DND-41 (cell line): ENCODE data around the gene CC2D2A.

Source experiments
- ATAC-seq: fragments of 200-7000 bp; cut with Tn5 transposase; 3 replicates; pipeline ENCODE4 v1.9.1; 2021; ENCODE audit warnings: low read depth; ENCODE audit not compliant: insufficient read depth
- DNase-seq: peaks from one replicate; pipeline ENCODE4 v3.0.0-alpha.2; 2020
- H2AFZ ChIP-seq: 2 replicates; pipeline ENCODE4 v1.6.0; 2012; ENCODE audit warnings: low read depth, low read length
- H3K27ac ChIP-seq: 2 replicates; pipeline ENCODE4 v1.5.1; 2012; ENCODE audit warnings: low read length, inconsistent platforms
- H3K27me3 ChIP-seq: fragments of 200-600 bp; sonication (generic); 2 replicates; pipeline ENCODE4 v1.6.0; 2012; ENCODE audit warnings: low read length, mild to moderate bottlenecking, inconsistent platforms; ENCODE audit not compliant: insufficient read depth, poor library complexity
- H3K36me3 ChIP-seq: 2 replicates; pipeline ENCODE4 v1.5.1; 2012; ENCODE audit warnings: low read length, inconsistent platforms; ENCODE audit not compliant: insufficient read depth
- H3K4me1 ChIP-seq: 2 replicates; pipeline ENCODE4 v1.5.1; 2012; ENCODE audit warnings: mild to moderate bottlenecking, low read length; ENCODE audit not compliant: insufficient read depth
- H3K4me2 ChIP-seq: 2 replicates; pipeline ENCODE4 v1.6.0; 2012; ENCODE audit warnings: mild to moderate bottlenecking, moderate library complexity, low read length, inconsistent platforms; ENCODE audit not compliant: insufficient read depth
- H3K4me3 ChIP-seq, 2 experiments: fragments of 200-600 bp in 1 of 2; shearing (Covaris generic) in 1 of 2; 2 replicates each; pipeline ENCODE4 v1.5.1; 2012 to 2016; ENCODE audit warnings: inconsistent platforms in 2 of 2, low read length in 2 of 2, mild to moderate bottlenecking in 2 of 2, low read depth in 1 of 2, moderate library complexity in 1 of 2
- H3K79me2 ChIP-seq: 2 replicates; pipeline ENCODE4 v1.6.0; 2012; ENCODE audit warnings: low read length, inconsistent platforms; ENCODE audit not compliant: insufficient read depth
- H3K9ac ChIP-seq: 2 replicates; pipeline ENCODE4 v1.6.0; 2012; ENCODE audit warnings: low read depth, mild to moderate bottlenecking, inconsistent platforms, low read length, moderate library complexity
- H3K9me3 ChIP-seq: 2 replicates; pipeline ENCODE4 v1.5.1; 2012; ENCODE audit warnings: low read length, moderate library complexity, mild to moderate bottlenecking, inconsistent platforms; ENCODE audit not compliant: insufficient read depth, severe bottlenecking
- H4K20me1 ChIP-seq: 2 replicates; pipeline ENCODE4 v1.6.0; 2012; ENCODE audit warnings: low read length; ENCODE audit not compliant: insufficient read depth
- EZH2 ChIP-seq: IDR thresholded peaks from 3 replicates; pipeline ENCODE4 v1.6.1; 2012; ENCODE audit warnings: borderline replicate concordance, low read depth, mild to moderate bottlenecking, moderate library complexity, low read length, inconsistent platforms; ENCODE audit not compliant: severe bottlenecking
- TF ChIP-seq, protein P1 (sequence below): IDR thresholded peaks from 2 replicates; pipeline ENCODE4 v1.5.1; 2012; ENCODE audit warnings: borderline replicate concordance, low read length, moderate library complexity, mild to moderate bottlenecking; ENCODE audit not compliant: poor library complexity, severe bottlenecking; ENCODE audit errors: extremely low read depth

The CC2D2A gene

DNA sequence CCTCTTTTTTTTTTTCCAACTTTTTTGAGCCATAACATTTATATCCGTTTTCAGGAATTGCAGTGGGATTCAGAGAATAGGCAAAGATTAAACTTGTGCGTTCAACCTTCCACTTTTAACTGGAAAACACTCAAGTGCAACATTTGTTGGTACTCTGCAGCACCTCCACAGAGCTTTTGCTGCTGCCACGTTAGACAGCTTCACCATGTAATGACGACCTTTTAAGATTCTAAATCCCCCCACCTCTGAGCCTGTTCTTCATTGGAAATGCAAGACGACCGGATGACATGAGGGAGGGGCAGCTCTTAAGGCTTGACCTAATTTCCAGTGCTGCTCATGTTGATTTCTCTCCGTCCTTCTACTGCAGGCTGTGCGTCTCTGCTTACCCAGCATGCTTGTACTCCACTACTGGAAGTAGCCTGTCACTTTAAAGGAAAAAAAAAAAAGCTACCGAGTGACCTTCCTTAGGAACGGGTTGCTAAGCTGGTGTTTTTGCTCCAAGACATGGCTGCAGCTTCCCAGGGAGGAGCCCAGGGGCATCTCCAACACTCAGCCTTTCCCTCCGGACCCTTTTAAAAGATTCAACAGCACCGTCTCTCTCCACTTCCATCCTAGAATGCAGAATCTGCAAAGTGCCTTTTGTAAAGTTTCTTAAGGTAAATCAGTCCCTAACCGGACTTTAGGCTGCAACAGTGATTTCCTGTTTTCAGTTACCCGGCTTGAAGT lies at the start of gene CC2D2A:
CC2D2A (plus strand) TSS at position 481 of the 726 bp plus-strand sequence. CDS start 6,051 bp downstream, outside the sequence.
- Histone ChIP-seq H3K79me2 (no peaks in the 10 kb centered on the region), H3K4me2 (no peak within 1 kb of the TSS), H3K36me3 (no peaks in the 10 kb centered on the region), H3K27me3 (peaks cover 5% of the 10 kb centered on the region), H4K20me1 (no peaks in the 10 kb centered on the region), H3K27ac (no peak within 1 kb of the TSS), H3K4me1 (no peaks in the 10 kb centered on the region), H3K9ac (no peak within 1 kb of the TSS), H3K9me3 (no peaks in the 10 kb centered on the region), H3K4me3 (no peak within 1 kb of the TSS), H2AFZ (no peak within 1 kb of the TSS)
- TF ChIP-seq, protein P1, sequence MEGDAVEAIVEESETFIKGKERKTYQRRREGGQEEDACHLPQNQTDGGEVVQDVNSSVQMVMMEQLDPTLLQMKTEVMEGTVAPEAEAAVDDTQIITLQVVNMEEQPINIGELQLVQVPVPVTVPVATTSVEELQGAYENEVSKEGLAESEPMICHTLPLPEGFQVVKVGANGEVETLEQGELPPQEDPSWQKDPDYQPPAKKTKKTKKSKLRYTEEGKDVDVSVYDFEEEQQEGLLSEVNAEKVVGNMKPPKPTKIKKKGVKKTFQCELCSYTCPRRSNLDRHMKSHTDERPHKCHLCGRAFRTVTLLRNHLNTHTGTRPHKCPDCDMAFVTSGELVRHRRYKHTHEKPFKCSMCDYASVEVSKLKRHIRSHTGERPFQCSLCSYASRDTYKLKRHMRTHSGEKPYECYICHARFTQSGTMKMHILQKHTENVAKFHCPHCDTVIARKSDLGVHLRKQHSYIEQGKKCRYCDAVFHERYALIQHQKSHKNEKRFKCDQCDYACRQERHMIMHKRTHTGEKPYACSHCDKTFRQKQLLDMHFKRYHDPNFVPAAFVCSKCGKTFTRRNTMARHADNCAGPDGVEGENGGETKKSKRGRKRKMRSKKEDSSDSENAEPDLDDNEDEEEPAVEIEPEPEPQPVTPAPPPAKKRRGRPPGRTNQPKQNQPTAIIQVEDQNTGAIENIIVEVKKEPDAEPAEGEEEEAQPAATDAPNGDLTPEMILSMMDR, result no peak
- TF ChIP-seq EZH2, result no peak
- ATAC-seq (no peak), DNase-seq (no peak)

DNA sequence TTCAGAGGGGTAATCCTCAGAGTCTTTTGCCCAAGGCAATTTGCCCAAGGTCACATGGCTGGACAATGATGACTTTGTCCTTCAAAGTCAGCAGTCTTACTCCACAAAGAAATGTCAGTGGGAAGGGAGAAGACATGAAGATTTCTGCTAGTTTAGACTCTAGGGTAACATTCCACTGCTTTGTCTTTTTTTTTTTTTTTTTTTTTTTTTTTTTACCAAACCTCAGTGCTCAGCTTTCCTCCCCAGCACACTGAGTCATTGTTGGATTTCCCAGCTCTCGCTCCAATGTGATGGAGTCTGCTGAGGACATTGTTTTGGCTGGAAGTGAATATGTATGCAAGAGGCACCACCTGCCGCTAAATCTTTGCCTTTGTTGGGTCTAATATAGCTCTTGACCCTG lies 49.0 kb upstream of the CC2D2A start:
- Histone ChIP-seq H3K27ac (no peak overlapping the region), H3K36me3 (no peaks in the 10 kb centered on the region), H3K4me1 (peaks cover 3% of the 10 kb centered on the region; the same call in 1 of the 2 replicates), H3K4me3 (no peak overlapping the region), H3K27me3 (no peaks in the 10 kb centered on the region), H3K9me3 (no peaks in the 10 kb centered on the region), H4K20me1 (no peaks in the 10 kb centered on the region), H3K9ac (no peak overlapping the region), H2AFZ (no peak overlapping the region), H3K4me2 (no peak overlapping the region), H3K79me2 (no peaks in the 10 kb centered on the region)
- ATAC-seq (no peak), DNase-seq (no peak)
- TF ChIP-seq, protein P1, result no peak
- TF ChIP-seq EZH2, result no peak

DNA sequence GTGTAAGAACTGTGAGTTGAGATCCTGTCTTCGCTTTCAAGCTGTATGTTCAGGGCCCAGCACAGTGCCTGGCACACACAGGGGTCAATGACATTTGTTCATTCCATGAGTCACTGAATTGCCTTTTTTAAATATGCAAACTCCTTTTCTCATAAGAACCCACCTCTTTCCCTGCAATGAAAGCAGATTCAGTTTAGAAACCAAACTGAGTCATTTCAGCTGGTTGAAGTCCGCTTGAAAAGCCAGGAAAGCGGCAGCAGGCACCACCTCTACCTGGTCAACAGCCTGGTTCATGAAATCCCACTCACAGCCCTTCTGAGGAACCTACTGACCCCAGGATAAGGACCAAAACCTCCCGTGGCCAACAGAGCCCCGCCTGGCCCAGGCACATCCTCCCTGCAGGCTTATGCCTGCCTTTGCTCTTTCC lies 46.4 kb upstream of the CC2D2A start:
- peaks cover 3% of the 10 kb centered on the region; the same call in 1 of the 2 replicates for H3K4me1 ChIP-seq
- TF ChIP-seq, protein P1, result no peak
- TF ChIP-seq EZH2, result no peak
- DNase-seq, result no peak

More for the DNA sequence above, 46.4 kb upstream of the CC2D2A start:
- Histone ChIP-seq H3K27me3 (no peaks in the 10 kb centered on the region), H3K27ac (no peak overlapping the region), H4K20me1 (no peaks in the 10 kb centered on the region), H3K9ac (no peak overlapping the region), H3K4me2 (no peak overlapping the region), H3K4me3 (no peak overlapping the region), H3K9me3 (no peaks in the 10 kb centered on the region), H3K79me2 (no peaks in the 10 kb centered on the region), H3K36me3 (no peaks in the 10 kb centered on the region), H2AFZ (no peak overlapping the region)
- no peak for ATAC-seq
